Bronchus fibroblast of lung (primary cell): ENCODE measurements around the gene SEMA5A. TPM values are rescaled to one million over a fixed set of nuclear protein-coding genes. Genes with fewer than 3 reads are reported as not detected.

Experiments
- total RNA-seq: library from RNA; depleted of rRNA; stranded (reverse); fragments of >200 nt; gene quantifications from 2 replicates; pipeline ENCODE4 v1.2.3, GENCODE V29; 2015

SEMA5A gene
- total RNA-seq: 6.4 and 6.7 TPM in 2 replicates

GRCh38 chr5:9545992-9546851 lies at the start of gene SEMA5A:
Gene SEMA5A, minus strand, starts transcription at chr5:9546075. Its CDS starts 166,129 bp downstream, at chr5:9379946.

Other genes starting within 250 kb of the SEMA5A start
- gene TAS2R1, start 84.3 kb upstream of the SEMA5A start, total RNA-seq: not detected in 2 replicates